IPS DF 6.9 (cell line): ENCODE results near the gene IMMT.

Experiments used
- DNase-seq: peaks from one replicate; pipeline ENCODE4 v3.0.0-alpha.2; 2013; ENCODE audit warnings: low read depth, low spot score
- H3K27ac ChIP-seq: one replicate; pipeline ENCODE4 v1.5.1; 2013; ENCODE audit warnings: low read length, control low read depth
- H3K27me3 ChIP-seq: 2 replicates; pipeline ENCODE4 v1.6.1; 2013; ENCODE audit warnings: mild to moderate bottlenecking, low read length; ENCODE audit not compliant: control insufficient read depth, insufficient read depth
- H3K36me3 ChIP-seq: 2 replicates; pipeline ENCODE4 v1.6.1; 2013; ENCODE audit warnings: low read length; ENCODE audit not compliant: control insufficient read depth, insufficient read depth
- H3K4me1 ChIP-seq: 2 replicates; pipeline ENCODE4 v1.6.1; 2013; ENCODE audit warnings: low read length; ENCODE audit not compliant: control insufficient read depth, insufficient read depth
- H3K4me3 ChIP-seq: 2 replicates; pipeline ENCODE4 v1.5.1; 2013; ENCODE audit warnings: mild to moderate bottlenecking, low read length
- H3K9me3 ChIP-seq: 2 replicates; pipeline ENCODE4 v1.6.1; 2013; ENCODE audit warnings: low read length, inconsistent platforms; ENCODE audit not compliant: control insufficient read depth, insufficient read depth
- WGBS: extraction: QIAGEN DNeasy Blood & Tissue Kit; methylation state at CpG from one replicate; pipeline ENCODE4 v1.1.7; 2013; ENCODE audit warnings: mixed read lengths, missing lambda C conversion rate; ENCODE audit not compliant: insufficient read length, insufficient coverage; 5-methylcytosine and 5-hydroxymethylcytosine counted together

Gene IMMT

DNA sequence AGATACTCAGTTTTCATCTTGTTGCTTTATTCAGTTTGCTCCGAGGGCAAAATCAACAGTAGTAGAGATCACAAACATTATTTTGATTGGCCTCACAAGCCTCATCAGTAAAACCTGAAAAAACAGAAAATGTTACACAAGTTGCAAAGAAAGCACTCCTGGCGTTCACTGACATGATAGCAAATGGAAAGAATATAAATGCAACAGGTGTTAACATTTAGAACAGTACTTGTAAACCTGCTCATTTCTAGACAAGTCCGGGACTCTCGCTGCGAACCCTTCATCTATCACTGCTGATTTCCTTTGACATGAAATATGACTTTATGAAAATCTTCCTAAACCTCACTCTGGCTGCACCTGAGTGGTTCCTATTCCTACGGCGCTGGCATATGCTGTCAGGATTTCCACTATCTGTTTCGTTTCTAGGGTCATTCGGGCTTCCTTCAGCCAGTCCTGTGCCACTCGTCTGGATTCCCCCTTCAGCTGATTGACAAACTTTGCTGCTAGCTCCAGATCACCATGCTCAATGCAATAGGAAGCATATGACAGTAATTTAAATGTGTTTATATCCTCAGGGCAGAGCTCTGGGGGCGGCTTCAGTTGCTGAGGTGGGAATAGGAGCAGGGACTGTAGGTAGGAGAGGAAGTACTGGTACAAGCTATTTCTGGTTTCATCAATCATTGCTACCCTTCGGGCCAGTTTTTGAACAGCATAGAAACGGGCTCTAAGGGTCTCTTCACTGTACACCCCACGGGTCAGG, 51.2 kb downstream of the IMMT start:
- H3K36me3 ChIP-seq = peaks cover 10% of the 10 kb centered on the region; the same call in 1 of the 2 replicates
- H3K4me1 ChIP-seq = no peaks in the 10 kb centered on the region
- WGBS = no CpG with 5 or more reads among the region's 14 CpGs
- no peaks in the 10 kb centered on the region for H3K27me3 ChIP-seq
- no peak for DNase-seq
- H3K27ac ChIP-seq = no peak overlapping the region
- H3K4me3 ChIP-seq = no peak overlapping the region
- no peaks in the 10 kb centered on the region for H3K9me3 ChIP-seq

DNA sequence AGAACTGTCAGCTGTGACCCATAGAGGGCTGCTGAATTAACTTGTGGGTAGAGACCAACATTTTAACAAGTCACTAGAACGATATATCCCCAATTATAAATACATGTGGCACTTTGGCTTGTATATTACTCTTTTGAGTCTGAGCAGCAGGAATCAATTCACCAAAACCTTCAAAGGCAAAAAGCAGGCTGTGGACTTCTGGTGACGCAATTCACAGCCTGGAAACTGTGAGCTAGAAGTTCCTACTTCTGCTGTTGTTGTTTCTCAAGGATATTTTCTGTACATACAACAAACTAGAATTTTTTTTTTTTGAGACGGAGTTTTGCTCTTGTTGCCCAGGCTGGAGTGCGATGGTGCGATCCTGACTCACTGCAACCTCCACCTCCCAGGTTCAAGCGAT, 52.0 kb downstream of the IMMT start:
- H3K4me3 ChIP-seq = no peak overlapping the region
- H3K9me3 ChIP-seq = no peaks in the 10 kb centered on the region
- H3K4me1 ChIP-seq = no peaks in the 10 kb centered on the region
- no peak for DNase-seq
- H3K36me3 ChIP-seq = peaks cover 12% of the 10 kb centered on the region; the same call in 1 of the 2 replicates
- no CpG with 5 or more reads among the region's 6 CpGs for WGBS
- no peak overlapping the region for H3K27ac ChIP-seq
- no peaks in the 10 kb centered on the region for H3K27me3 ChIP-seq

DNA sequence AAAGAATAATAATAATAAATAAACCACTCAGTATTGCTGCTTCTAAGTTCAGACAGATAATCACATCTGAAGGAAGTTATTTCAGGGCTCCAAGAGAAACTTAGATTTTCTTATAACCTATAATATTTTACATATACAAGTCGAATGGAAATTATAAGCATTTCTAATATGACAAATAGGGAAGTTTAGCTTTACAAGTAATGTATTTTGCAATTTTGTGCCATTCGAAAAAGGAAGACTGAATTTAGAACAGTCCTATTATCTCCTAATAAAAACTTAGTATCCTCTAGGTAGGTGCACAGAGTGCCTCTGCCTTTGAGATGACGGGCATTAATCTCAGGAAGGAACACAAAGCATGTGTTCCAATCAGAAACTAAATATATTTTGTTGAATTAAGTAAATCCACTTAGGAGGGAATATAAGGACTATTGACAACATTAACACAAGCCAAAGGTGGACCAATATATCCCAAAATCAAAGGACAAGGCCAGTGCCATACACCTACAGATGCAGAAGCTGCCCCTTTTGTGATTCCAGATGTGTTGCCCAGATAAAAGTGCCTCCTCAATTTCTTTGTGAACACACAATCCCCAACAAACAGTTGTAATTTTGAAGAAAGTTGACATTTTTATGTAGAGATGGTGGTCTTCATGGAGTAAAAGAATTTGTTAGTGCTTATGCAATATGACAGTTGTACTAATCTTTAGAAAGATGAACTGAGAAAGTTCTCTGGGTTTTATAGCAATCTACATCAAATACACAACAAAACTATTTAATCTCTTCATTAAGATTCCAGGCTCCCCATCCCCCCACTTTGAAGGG, 52.6 kb downstream of the IMMT start:
- H3K4me3 ChIP-seq = no peak overlapping the region
- no peaks in the 10 kb centered on the region for H3K9me3 ChIP-seq
- H3K36me3 ChIP-seq = peaks cover 14% of the 10 kb centered on the region; the same call in 1 of the 2 replicates

DNA sequence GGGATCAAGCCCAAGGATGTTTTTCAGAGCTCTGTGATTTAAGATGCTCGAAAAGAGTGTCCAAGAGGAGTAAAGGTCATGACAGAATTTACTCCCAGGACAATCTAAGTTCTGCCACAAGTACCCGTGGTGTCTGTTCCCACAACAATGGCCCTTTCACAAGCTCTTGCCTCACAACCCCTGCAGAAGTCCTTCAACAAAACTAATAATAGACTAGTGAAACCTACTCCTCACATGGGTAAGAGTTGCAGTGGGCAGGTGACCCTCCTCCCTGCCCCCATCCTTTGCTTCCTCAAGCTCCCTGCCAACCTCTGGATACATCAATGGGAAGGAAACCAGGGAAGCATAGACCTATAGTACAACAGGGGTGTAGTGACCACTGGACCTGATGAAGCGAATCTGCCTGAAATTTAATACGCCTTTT, 54.3 kb downstream of the IMMT start:
- H3K27ac ChIP-seq = no peak overlapping the region
- H3K27me3 ChIP-seq = no peaks in the 10 kb centered on the region
- DNase-seq = no peak
- H3K4me1 ChIP-seq = no peaks in the 10 kb centered on the region
- no peaks in the 10 kb centered on the region for H3K9me3 ChIP-seq
- no CpG with 5 or more reads among the region's 4 CpGs for WGBS
- H3K36me3 ChIP-seq = peaks cover 20% of the 10 kb centered on the region
- no peak overlapping the region for H3K4me3 ChIP-seq

More for the DNA sequence above, 52.6 kb downstream of the IMMT start:
- no peak for DNase-seq
- no CpG with 5 or more reads among the region's 3 CpGs for WGBS
- no peaks in the 10 kb centered on the region for H3K4me1 ChIP-seq
- H3K27me3 ChIP-seq = no peaks in the 10 kb centered on the region
- no peak overlapping the region for H3K27ac ChIP-seq

DNA sequence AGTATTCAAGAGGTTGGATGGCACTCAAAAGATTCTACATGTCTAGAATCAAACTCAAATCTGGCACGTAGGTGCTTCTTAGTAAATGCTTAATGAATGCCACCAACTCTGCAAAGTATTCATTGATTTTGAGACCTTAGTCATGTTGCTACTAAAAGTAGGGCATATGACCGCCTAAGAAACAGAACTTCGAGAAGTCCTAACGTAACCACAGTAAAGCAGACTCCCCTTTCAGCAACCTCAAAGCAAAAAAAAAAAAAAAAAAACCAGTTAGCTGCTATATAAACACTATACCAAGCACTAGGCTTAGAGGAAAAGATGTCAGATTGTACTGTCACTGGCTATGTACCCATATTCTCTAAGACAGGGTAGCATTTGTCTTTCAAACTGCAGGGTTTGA, 55.3 kb downstream of the IMMT start:
- no peak for DNase-seq
- Histone ChIP-seq H3K27ac (no peak overlapping the region), H3K27me3 (no peaks in the 10 kb centered on the region), H3K4me1 (no peaks in the 10 kb centered on the region), H3K4me3 (no peak overlapping the region), H3K36me3 (peaks cover 29% of the 10 kb centered on the region), H3K9me3 (no peaks in the 10 kb centered on the region)
- WGBS = no CpG with 5 or more reads among the region's 4 CpGs

DNA sequence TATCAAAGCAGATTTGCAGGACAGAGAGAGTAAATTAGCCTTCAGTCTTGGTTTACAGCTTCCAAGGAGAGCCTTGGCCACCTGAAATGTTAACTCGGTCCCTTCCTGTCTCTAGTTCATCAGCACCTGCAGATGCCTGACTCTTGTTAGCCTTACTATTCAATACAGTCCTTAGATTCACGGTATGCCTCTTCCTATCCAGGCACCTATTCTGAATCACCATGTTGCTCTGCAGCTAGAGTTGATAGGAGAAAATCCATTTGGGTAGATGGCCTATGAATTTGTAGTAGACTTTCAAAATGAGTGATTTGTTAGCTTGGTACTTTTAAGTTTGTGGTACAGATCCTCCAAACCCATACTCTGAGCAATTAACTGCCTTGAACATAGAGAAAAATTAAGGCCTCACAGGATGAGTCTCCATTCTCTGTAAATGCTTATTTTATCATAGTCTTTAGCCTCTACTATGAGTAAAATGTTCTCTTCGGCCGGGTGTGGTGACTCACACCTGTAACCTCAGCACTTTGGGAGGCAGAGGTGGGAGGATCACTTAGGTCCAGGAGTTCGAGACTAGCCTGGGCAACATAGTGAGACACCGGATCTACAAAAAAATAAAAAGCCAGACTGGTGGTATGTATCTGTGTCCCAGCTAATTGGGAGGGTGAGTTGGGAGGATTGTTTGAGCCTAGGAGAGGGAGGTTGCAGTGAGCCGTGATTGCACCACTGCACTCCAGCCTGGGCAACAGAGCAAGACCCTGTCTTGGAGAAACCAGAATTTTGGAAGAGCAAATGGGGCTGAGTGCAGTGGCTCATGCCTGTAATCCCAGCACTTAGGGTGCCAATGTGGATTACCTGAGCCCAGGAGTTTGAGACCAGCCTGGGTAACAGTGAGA, 56.3 kb downstream of the IMMT start:
- H3K27me3 ChIP-seq = no peaks in the 10 kb centered on the region
- DNase-seq = no peak
- H3K4me1 ChIP-seq = no peaks in the 10 kb centered on the region
- no CpG with 5 or more reads among the region's 7 CpGs for whole genome bisulfite sequencing
- H3K27ac ChIP-seq = no peak overlapping the region
- peaks cover 33% of the 10 kb centered on the region for H3K36me3 ChIP-seq
- no peak overlapping the region for H3K4me3 ChIP-seq
- H3K9me3 ChIP-seq = no peaks in the 10 kb centered on the region

DNA sequence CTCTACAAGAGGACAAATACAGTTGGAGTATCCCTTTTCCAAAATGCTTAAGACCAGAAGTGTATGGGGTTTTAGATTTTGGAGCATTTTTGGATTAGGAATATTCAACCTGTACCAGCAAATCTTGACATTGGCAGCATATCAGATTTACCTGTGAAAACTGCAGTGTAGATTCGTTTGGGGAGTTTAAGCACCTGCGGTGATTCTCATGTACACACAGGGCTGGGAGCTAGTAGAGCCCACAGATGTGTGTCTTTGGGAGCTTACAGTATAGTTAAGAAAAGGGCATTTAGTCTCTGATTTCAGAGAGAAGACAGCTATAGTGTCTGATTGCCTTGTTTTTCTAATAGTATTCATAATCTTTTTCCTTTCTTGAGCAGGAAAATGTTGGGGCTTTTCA, 59.1 kb downstream of the IMMT start:
- Histone ChIP-seq H3K27ac (no peak overlapping the region), H3K36me3 (peaks cover 46% of the 10 kb centered on the region), H3K4me3 (no peak overlapping the region), H3K4me1 (no peaks in the 10 kb centered on the region), H3K27me3 (no peaks in the 10 kb centered on the region), H3K9me3 (no peaks in the 10 kb centered on the region)
- no CpG with 5 or more reads among the region's 2 CpGs for WGBS
- no peak for DNase-seq

DNA sequence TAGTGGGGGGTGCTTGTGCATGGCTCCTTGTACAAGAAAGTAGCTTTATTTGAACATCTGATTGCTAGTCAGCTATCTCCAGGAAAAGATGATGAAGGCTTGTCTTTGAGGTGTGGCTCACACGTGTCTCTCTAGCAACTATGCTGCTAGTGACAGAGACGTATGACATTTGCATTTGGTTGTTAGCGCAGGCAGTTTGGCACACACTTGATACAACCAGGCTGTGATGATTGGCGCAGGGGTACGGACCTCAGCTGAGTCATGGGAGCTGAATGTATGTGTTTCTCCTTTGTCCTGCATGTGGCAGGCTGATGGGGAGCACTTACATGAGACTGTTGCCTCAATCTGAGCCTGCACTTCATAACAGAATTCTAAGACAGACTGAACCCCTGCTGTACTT, 59.6 kb downstream of the IMMT start:
- WGBS = no CpG with 5 or more reads among the region's 5 CpGs
- H3K4me3 ChIP-seq = no peak overlapping the region
- no peaks in the 10 kb centered on the region for H3K27me3 ChIP-seq
- H3K4me1 ChIP-seq = no peaks in the 10 kb centered on the region
- no peak overlapping the region for H3K27ac ChIP-seq
- no peak for DNase-seq
- H3K9me3 ChIP-seq = no peaks in the 10 kb centered on the region
- H3K36me3 ChIP-seq = peaks cover 47% of the 10 kb centered on the region

DNA sequence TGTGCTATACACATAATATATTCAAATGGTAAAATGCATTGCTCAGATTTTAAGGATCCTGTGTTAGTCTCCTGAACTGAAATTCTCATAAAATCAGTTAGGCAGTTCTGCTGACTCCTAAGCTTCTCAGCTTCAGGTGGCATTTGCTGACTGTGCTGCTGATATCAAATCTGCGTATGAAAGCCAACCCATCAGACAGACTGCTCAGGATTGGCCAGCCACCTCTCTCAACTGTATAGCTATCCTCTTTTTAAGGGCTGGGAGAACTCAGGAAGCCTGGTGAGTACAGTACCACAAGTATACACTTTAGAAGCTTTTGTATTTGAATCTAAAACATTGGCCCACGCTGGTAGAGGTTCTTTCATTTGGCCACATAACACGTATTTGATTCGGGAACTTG, 60.6 kb downstream of the IMMT start:
- H3K27me3 ChIP-seq = no peaks in the 10 kb centered on the region
- no peak for DNase-seq
- H3K4me1 ChIP-seq = no peaks in the 10 kb centered on the region
- no peak overlapping the region for H3K4me3 ChIP-seq
- H3K36me3 ChIP-seq = peaks cover 52% of the 10 kb centered on the region
- H3K27ac ChIP-seq = no peak overlapping the region
- no CpG with 5 or more reads among the region's 4 CpGs for WGBS
- H3K9me3 ChIP-seq = no peaks in the 10 kb centered on the region

DNA sequence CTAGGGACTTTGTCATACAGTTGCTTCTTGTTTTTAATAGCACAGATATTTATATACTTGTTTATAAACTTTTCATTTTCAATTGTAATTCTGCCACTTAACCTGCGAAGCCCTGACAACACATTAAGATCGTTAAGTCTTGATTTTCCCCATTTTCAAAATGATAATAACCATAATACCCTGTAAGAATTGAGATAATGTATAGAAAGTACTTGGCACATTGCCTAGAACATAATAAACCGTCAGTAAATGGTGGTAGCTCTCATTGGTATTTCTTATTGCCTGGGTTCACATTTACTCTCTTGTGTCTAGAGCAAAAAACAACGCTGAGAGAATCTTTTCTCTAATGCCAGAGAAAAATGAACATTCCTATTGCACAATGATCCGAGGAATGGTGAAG, 70.6 kb downstream of the IMMT start:
- Histone ChIP-seq H3K9me3 (no peaks in the 10 kb centered on the region), H3K27me3 (no peaks in the 10 kb centered on the region), H3K27ac (no peak overlapping the region), H3K36me3 (peaks cover 18% of the 10 kb centered on the region; the same call in 1 of the 2 replicates), H3K4me1 (no peaks in the 10 kb centered on the region), H3K4me3 (no peak overlapping the region)
- DNase-seq = no peak
- no CpG with 5 or more reads among the region's 5 CpGs for WGBS
